ENCODE results near the gene NPHS1.
"Not testable (repeated sequence)": the region's sequence is repeated elsewhere in the genome, so short reads cannot be mapped to it uniquely, and the experiment has no call there.

The NPHS1 gene

DNA sequence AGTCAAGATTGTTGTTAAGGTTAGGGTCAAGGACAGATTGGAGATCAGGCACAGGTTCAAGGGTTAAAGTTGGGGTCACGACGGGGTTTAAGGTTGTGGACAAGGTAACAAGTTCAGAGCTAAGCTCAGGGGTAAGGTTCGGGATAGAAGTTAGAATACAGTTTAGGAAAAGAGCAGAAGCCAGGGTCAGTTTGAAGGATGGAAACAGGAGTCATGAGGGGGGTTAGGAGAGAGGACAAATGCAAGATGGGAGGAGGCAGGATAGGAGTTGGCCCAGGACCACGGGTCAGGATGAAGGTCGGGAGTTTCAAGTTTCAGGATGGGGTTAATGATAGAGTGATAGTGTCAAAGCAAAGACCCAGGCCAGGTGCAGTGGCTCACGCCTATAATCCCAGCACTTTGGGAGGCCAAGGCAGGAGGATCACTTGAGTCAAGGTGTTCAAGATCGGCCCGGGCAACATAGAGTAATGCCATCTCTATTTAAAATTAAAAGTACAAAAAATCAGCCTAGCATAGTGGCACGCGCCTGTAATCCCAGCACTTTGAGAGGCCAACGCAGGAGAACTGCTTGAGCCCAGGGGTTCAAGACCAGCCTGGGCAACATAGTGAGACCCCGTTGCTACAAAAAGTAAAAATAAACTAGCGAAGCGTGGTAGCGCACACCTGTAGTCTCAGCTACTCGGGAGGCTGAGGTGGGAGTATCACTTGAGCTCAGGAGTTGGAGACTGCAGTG is 7.7 kb downstream of the NPHS1 start:
- Histone ChIP-seq H3K9me3 (replicated peaks; ENCODE audit: low read length) (no peaks in the 10 kb centered on the region), H3K4me2 (ENCODE audit: low read length) (peak overlapping the region; percentile 64), H3K9ac (ENCODE audit: low read depth, low read length) (no peak overlapping the region), H3K36me3 (ENCODE audit: insufficient read depth, low read length) (no peaks in the 10 kb centered on the region), H3K4me1 (ENCODE audit: control insufficient read depth, insufficient read depth, low read length) (peaks cover 5% of the 10 kb centered on the region), H3K27me3 (ENCODE audit: control insufficient read depth, insufficient read depth, low read length) (peaks cover 67% of the 10 kb centered on the region), H3K4me3 (ENCODE audit: low read length) (no peak overlapping the region)

DNA sequence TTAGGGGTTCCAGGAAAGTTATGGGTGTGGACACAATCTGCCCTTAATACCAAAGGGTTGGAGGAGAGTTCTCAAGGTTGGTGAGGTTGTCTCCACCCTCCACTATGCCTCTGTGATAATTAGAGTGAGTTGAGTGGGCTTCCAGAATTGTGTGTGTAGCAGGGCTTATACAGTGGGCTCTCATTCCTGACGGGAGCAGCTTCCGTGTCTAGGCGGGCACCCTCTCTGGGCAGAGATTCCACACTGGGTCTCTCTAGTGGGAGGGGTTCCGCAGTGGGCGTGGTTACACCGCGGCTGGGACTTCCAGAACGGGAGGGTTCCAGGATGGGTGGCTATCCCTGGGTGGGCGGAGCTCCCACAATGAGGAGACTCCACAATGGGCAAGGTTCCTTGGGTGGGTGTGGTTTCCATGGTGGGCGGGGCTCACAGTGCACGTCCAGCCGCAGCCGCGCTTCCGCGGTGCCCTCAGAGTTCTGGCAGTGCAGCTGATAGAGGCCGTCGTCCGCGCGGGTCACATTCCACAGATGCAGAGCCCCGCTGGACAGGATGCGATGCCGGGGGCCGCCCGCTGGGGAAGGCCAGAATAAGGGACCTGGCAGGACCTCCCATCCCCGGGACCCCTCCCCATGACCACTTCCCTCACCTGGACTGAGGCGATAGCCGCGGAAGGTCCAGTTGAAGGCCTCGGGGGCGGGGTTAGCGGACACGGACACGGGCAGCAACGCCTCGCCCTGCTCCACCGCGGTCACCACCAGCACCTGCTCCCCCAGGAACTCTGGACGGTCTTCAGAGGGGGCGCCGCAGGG is 8.4 kb downstream of the NPHS1 start:
- Histone ChIP-seq H3K36me3 (ENCODE audit: insufficient read depth, low read length) (no peaks in the 10 kb centered on the region), H3K9me3 (replicated peaks; ENCODE audit: low read length) (peaks cover 6% of the 10 kb centered on the region), H3K27me3 (ENCODE audit: control insufficient read depth, insufficient read depth, low read length) (peaks cover 63% of the 10 kb centered on the region), H3K4me1 (ENCODE audit: control insufficient read depth, insufficient read depth, low read length) (peaks cover 5% of the 10 kb centered on the region), H3K4me2 (ENCODE audit: low read length) (no peak overlapping the region), H3K4me3 (ENCODE audit: low read length) (no peak overlapping the region), H3K9ac (ENCODE audit: low read depth, low read length) (no peak overlapping the region)

DNA sequence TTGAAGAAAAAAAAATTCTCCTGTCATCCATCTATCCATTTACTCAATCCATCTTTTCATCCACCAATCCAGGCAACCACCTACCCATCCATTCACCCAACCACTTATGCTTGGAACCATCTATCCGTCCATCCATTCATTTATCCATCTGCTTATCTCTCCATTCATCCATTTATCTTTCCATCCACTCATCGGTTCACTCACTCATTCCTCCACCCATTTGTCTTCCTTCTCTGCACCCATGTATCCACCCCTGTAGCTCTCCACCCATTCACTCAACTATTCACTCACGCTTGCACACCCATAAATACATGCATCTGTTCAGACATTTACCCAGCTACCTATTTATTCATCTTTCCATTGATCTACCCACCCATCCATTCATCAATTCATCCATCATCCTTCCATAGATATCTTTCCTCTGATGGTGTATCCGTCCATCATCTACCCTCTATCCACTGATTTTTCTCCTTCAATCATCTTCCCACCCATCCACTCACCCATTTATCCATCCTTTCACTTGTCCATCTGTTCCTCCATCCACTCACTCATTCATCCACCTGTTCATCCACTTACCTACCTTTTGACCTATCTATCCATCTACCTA is 9.5 kb downstream of the NPHS1 start:
- peaks cover 52% of the 10 kb centered on the region for H3K27me3 ChIP-seq (ENCODE audit: control insufficient read depth, insufficient read depth, low read length)
- peaks cover 5% of the 10 kb centered on the region for H3K4me1 ChIP-seq (ENCODE audit: control insufficient read depth, insufficient read depth, low read length)
- H3K9me3 ChIP-seq (replicated peaks; ENCODE audit: low read length) = peaks cover 8% of the 10 kb centered on the region
- H3K9ac ChIP-seq (ENCODE audit: low read depth, low read length) = no peak overlapping the region
- H3K4me2 ChIP-seq (ENCODE audit: low read length) = no peak overlapping the region
- no peaks in the 10 kb centered on the region for H3K36me3 ChIP-seq (ENCODE audit: insufficient read depth, low read length)
- no peak overlapping the region for H3K4me3 ChIP-seq (ENCODE audit: low read length)

DNA sequence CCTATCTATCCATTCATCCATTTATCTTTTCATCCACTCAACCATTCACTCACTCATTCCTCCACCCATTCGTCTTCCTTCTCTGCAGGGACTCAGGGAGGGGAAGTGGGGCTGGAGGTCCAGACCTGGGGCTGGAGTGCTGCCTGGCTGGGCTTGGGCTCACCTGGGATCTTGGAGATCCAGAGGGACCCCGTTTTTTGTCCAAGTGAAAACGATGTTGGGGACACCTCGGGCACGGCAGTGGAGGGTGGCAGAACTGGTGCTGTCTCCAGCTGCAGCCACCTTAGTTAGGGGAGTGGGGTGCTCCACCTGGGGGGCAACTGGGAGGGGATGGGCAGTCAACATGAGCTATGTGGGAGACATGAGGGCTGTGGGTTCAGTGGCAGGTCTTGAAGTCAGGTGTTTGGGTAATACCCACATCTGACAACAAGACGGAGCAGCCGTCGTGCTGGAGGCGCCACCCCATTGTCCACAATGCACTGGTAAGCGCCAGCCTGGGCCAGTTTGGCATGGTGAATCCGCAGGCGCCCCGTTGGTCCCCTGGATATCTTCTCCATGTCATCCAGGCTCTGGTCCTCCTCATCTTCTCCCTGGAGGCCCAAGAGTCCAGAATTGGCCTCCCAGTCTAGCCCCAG is 10.2 kb downstream of the NPHS1 start:
- H3K9ac ChIP-seq (ENCODE audit: low read depth, low read length) = no peak overlapping the region
- peaks cover 47% of the 10 kb centered on the region for H3K27me3 ChIP-seq (ENCODE audit: control insufficient read depth, insufficient read depth, low read length)
- H3K4me1 ChIP-seq (ENCODE audit: control insufficient read depth, insufficient read depth, low read length) = peaks cover 5% of the 10 kb centered on the region
- no peak overlapping the region for H3K4me3 ChIP-seq (ENCODE audit: low read length)
- H3K9me3 ChIP-seq (replicated peaks; ENCODE audit: low read length) = peaks cover 8% of the 10 kb centered on the region
- no peaks in the 10 kb centered on the region for H3K36me3 ChIP-seq (ENCODE audit: insufficient read depth, low read length)
- H3K4me2 ChIP-seq (ENCODE audit: low read length) = no peak overlapping the region

DNA sequence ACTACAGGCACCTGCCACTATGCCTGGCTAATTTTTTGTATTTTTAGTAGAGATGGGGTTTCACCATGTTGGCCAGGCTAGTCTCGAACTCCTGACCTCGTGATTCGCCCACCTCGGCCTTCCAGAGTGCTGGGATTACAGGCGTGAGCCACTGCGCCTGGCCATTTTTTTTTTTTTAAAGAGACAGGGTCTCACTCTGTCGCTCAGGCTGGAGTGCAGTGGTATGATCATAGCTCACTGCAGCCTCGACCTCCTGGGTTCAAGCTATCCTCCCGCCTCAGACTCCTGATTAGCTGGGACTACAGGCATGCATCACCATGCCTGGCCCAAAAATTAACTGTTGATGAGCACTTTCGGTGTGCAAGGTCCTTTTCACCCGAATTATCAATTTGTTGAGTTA is 16.2 kb downstream of the NPHS1 start:
- H3K4me3 ChIP-seq (ENCODE audit: low read length); H3K27me3 ChIP-seq (ENCODE audit: control insufficient read depth, insufficient read depth, low read length); H3K9me3 ChIP-seq (replicated peaks; ENCODE audit: low read length); H3K9ac ChIP-seq (ENCODE audit: low read depth, low read length); H3K4me1 ChIP-seq (ENCODE audit: control insufficient read depth, insufficient read depth, low read length); H3K4me2 ChIP-seq (ENCODE audit: low read length); H3K36me3 ChIP-seq (ENCODE audit: insufficient read depth, low read length): not testable (repeated sequence)

DNA sequence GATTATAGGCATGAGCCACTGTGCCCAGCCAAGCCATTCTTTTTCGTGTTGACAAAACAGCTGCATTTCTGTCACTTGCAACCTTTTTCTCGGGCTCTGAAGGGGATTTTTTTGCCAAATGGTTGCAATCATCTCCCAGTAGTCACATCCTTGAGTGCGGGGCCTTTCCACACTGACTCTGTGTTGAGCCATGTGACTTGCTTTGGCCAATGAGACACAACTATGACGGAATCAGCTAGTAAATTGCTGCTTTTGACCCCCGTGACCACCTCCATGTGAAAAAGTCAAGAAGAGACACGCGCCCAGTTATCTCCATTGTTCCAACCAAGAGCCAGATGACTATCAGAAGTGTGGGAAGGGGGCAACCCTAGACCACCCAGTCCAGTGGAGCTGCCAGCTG is 18.3 kb downstream of the NPHS1 start:
- H3K9ac ChIP-seq (ENCODE audit: low read depth, low read length) = no peak overlapping the region
- H3K36me3 ChIP-seq (ENCODE audit: insufficient read depth, low read length) = no peaks in the 10 kb centered on the region
- H3K4me2 ChIP-seq (ENCODE audit: low read length) = no peak overlapping the region
- no peaks in the 10 kb centered on the region for H3K4me1 ChIP-seq (ENCODE audit: control insufficient read depth, insufficient read depth, low read length)
- peaks cover 2% of the 10 kb centered on the region for H3K9me3 ChIP-seq (replicated peaks; ENCODE audit: low read length)
- H3K4me3 ChIP-seq (ENCODE audit: low read length) = no peak overlapping the region
- peaks cover 9% of the 10 kb centered on the region for H3K27me3 ChIP-seq (ENCODE audit: control insufficient read depth, insufficient read depth, low read length)

DNA sequence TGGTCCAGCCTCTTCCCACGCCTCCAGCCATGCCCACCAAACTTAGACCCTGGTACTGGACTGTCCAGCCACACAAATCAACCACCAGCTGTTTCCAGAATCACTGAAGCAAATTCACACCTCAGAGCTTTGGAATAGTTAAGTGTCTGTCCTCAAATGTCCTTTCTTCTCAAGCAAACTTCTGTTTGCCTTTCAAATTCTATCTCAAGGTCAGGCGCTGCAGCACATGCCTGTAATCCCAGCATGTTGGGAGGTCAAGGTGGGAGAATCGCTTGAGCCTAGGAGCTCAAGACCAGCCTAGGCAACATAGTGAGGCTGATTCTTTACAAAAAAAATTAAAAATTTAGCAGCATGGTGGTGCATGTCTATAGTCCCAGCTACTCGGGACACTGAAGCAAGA is 20.2 kb downstream of the NPHS1 start:
- no peak overlapping the region for H3K4me2 ChIP-seq (ENCODE audit: low read length)
- H3K4me3 ChIP-seq (ENCODE audit: low read length) = no peak overlapping the region
- no peaks in the 10 kb centered on the region for H3K36me3 ChIP-seq (ENCODE audit: insufficient read depth, low read length)
- H3K27me3 ChIP-seq (ENCODE audit: control insufficient read depth, insufficient read depth, low read length) = peaks cover 9% of the 10 kb centered on the region
- no peaks in the 10 kb centered on the region for H3K9me3 ChIP-seq (replicated peaks; ENCODE audit: low read length)
- H3K4me1 ChIP-seq (ENCODE audit: control insufficient read depth, insufficient read depth, low read length) = no peaks in the 10 kb centered on the region
- no peak overlapping the region for H3K9ac ChIP-seq (ENCODE audit: low read depth, low read length)

DNA sequence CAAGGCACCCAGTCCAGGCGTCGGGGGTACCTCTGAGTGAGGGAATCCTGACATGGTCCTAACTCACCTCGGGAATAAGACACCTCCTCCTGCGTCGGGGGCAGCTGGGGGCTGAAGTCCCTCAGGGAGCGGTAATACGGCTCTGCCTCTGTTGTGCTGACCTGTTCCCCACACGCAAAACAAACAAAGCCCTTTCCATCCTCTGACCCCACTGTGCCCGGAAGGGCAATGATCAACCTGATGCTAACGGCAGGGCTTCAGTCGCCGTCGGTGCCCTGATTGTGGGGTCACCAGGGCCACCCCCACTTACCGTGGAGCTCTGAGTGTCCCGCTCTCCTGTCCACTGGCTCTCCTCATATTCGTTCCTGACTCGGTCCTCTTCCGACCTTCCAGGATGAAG is 21.3 kb downstream of the NPHS1 start:
- no peaks in the 10 kb centered on the region for H3K36me3 ChIP-seq (ENCODE audit: insufficient read depth, low read length)
- no peak overlapping the region for H3K9ac ChIP-seq (ENCODE audit: low read depth, low read length)
- H3K4me1 ChIP-seq (ENCODE audit: control insufficient read depth, insufficient read depth, low read length) = no peaks in the 10 kb centered on the region
- no peak overlapping the region for H3K4me3 ChIP-seq (ENCODE audit: low read length)
- H3K4me2 ChIP-seq (ENCODE audit: low read length) = no peak overlapping the region
- peaks cover 9% of the 10 kb centered on the region for H3K27me3 ChIP-seq (ENCODE audit: control insufficient read depth, insufficient read depth, low read length)
- H3K9me3 ChIP-seq (replicated peaks; ENCODE audit: low read length) = no peaks in the 10 kb centered on the region

DNA sequence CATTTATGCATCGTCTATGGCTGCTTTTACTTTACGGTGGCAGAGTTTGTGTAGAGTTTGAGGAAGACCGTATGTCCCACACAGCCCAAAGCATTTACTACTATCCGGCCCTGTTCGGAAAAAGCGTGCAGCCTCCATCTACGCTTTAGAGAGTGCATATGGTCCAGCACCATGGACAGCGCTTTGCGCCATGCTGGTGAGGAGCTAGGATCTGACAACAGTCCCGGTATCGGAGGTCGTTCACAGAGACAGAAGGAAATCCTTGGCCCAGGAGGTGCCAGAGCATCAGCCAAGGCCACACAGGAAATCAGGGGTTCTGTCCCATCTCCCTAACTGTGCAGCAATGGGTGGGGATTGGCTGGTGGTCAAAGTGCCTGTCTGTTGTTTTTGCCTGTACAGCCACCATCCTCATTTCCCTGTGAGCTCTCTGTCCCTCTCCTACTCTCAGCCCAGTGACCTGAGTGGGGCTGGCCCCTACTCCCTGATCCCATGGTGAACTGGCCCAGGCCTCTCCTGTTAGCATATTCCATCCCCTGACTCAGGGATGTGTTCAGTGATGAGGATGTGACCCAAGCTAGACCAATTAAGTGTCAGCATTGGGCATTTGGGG is 23.5 kb downstream of the NPHS1 start:
- Histone ChIP-seq H3K27me3 (ENCODE audit: control insufficient read depth, insufficient read depth, low read length) (peaks cover 1% of the 10 kb centered on the region), H3K4me3 (ENCODE audit: low read length) (no peak overlapping the region), H3K9ac (ENCODE audit: low read depth, low read length) (no peak overlapping the region), H3K4me2 (ENCODE audit: low read length) (no peak overlapping the region), H3K9me3 (replicated peaks; ENCODE audit: low read length) (no peaks in the 10 kb centered on the region), H3K4me1 (ENCODE audit: control insufficient read depth, insufficient read depth, low read length) (no peaks in the 10 kb centered on the region), H3K36me3 (ENCODE audit: insufficient read depth, low read length) (no peaks in the 10 kb centered on the region)

DNA sequence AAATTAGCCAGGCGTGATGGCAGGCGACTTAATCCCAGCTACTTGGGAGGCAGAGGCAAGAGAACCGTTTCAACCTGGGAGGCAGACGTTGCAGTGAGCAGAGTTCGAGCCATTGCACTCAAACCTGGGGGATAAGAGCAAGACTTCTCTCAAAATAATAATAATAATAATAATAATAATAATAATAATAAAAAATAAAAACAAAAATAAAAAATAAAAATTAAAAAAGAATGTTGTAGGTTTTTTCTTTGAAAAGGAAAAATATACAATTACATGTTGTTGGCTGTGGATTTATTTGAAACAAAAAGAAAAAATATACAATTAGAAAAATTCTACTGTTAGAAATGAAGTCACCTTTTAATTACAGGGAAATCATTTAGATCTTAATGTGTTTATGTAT is 28.2 kb downstream of the NPHS1 start:
- no peaks in the 10 kb centered on the region for H3K36me3 ChIP-seq (ENCODE audit: insufficient read depth, low read length)
- H3K9me3 ChIP-seq (replicated peaks; ENCODE audit: low read length) = no peaks in the 10 kb centered on the region
- no peak overlapping the region for H3K4me2 ChIP-seq (ENCODE audit: low read length)
- H3K4me3 ChIP-seq (ENCODE audit: low read length) = no peak overlapping the region
- H3K9ac ChIP-seq (ENCODE audit: low read depth, low read length) = no peak overlapping the region
- no peaks in the 10 kb centered on the region for H3K4me1 ChIP-seq (ENCODE audit: control insufficient read depth, insufficient read depth, low read length)
- H3K27me3 ChIP-seq (ENCODE audit: control insufficient read depth, insufficient read depth, low read length) = peaks cover under 1% of the 10 kb centered on the region

DNA sequence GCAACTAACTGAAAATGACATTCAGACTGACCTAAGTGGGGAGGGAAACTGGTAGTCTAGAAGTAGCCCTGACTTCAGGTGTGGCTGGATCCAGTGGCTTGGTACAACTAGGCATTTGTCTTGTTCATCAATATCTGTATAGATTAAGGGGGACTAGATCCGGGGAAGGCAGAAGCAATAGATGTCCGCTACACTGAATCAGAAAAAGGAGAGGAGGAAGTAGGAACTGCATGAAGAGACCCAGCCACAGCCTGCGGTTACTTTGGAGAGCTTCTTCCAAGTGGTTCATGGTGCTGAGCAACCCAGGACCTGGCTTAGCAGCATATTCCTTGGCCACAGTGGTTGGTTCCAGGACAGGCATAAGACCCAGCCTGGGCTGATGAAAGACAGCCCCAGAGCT is 29.7 kb downstream of the NPHS1 start:
- no peaks in the 10 kb centered on the region for H3K36me3 ChIP-seq (ENCODE audit: insufficient read depth, low read length)
- no peak overlapping the region for H3K9ac ChIP-seq (ENCODE audit: low read depth, low read length)
- no peaks in the 10 kb centered on the region for H3K9me3 ChIP-seq (replicated peaks; ENCODE audit: low read length)
- no peaks in the 10 kb centered on the region for H3K4me1 ChIP-seq (ENCODE audit: control insufficient read depth, insufficient read depth, low read length)
- H3K4me3 ChIP-seq (ENCODE audit: low read length) = no peak overlapping the region
- peaks cover 11% of the 10 kb centered on the region for H3K27me3 ChIP-seq (ENCODE audit: control insufficient read depth, insufficient read depth, low read length)
- no peak overlapping the region for H3K4me2 ChIP-seq (ENCODE audit: low read length)
